DOHH2 (cell line): ENCODE results near the gene RPH3AL.

Source experiments
- H3F3A ChIP-seq: fragments of 200-600 bp; sonication (generic), shearing (Covaris generic); 2 replicates; pipeline ENCODE4 v1.6.0; 2016; ENCODE audit warnings: antibody characterized with exemption, mild to moderate bottlenecking; ENCODE audit not compliant: control insufficient read depth, insufficient read depth
- H3K27ac ChIP-seq: fragments of 200-600 bp; sonication (generic); 2 replicates; pipeline ENCODE4 v1.5.1; 2014; ENCODE audit warnings: low read depth, mild to moderate bottlenecking, low read length, moderate library complexity
- H3K27me3 ChIP-seq: fragments of 200-600 bp; sonication (generic); 2 replicates; pipeline ENCODE4 v1.6.1; 2014; ENCODE audit warnings: mild to moderate bottlenecking, low read length, mixed read lengths; ENCODE audit not compliant: control insufficient read depth
- H3K36me3 ChIP-seq: fragments of 200-600 bp; sonication (generic); 2 replicates; pipeline ENCODE4 v1.6.1; 2014; ENCODE audit warnings: mild to moderate bottlenecking, low read length, moderate library complexity, mixed read lengths; ENCODE audit not compliant: control insufficient read depth
- H3K4me1 ChIP-seq: fragments of 200-600 bp; sonication (generic); 2 replicates; pipeline ENCODE4 v1.6.1; 2014; ENCODE audit warnings: mild to moderate bottlenecking, low read length, mixed read lengths; ENCODE audit not compliant: control insufficient read depth
- H3K4me2 ChIP-seq: fragments of 200-600 bp; sonication (generic); 2 replicates; pipeline ENCODE4 v1.6.0; 2014; ENCODE audit warnings: mild to moderate bottlenecking, low read length, moderate library complexity
- H3K4me3 ChIP-seq: fragments of 200-600 bp; sonication (generic); 2 replicates; pipeline ENCODE4 v1.5.1; 2014; ENCODE audit warnings: mild to moderate bottlenecking, low read length, mixed read lengths
- H3K79me2 ChIP-seq: fragments of 200-600 bp; sonication (generic); 2 replicates; pipeline ENCODE4 v1.6.1; 2014; ENCODE audit warnings: mild to moderate bottlenecking, low read length, mixed read lengths; ENCODE audit not compliant: control insufficient read depth
- H3K9me2 ChIP-seq: fragments of 200-600 bp; sonication (generic); replicated peaks from 2 replicates; pipeline ENCODE4 v1.6.1; 2014; ENCODE audit warnings: mild to moderate bottlenecking, low read length, mixed read lengths; ENCODE audit not compliant: control insufficient read depth
- H3K9me3 ChIP-seq: fragments of 200-600 bp; sonication (generic); 2 replicates; pipeline ENCODE4 v1.6.1; 2014; ENCODE audit warnings: antibody characterized with exemption, low read length, mixed read lengths; ENCODE audit not compliant: control insufficient read depth, insufficient read depth
- H4K20me1 ChIP-seq: fragments of 200-600 bp; sonication (generic); 2 replicates; pipeline ENCODE4 v1.6.0; 2014; ENCODE audit warnings: low read depth, mild to moderate bottlenecking, antibody characterized with exemption, low read length, moderate library complexity; ENCODE audit not compliant: control insufficient read depth, insufficient read depth
- EZH2phosphoT487 ChIP-seq: fragments of 200-600 bp; sonication (generic); IDR thresholded peaks from 2 replicates; pipeline ENCODE4 v1.6.1; 2017; ENCODE audit warnings: borderline replicate concordance, mild to moderate bottlenecking, antibody characterized with exemption, low read length, moderate library complexity, mixed read lengths
- TF ChIP-seq, protein P1 (sequence below): fragments of 200-600 bp; sonication (generic); IDR thresholded peaks from one replicate; pipeline ENCODE4 v1.5.1; 2014; ENCODE audit warnings: antibody characterized with exemption, mild to moderate bottlenecking, low read depth, low read length; ENCODE audit not compliant: poor library complexity, severe bottlenecking

RPH3AL gene

DNA sequence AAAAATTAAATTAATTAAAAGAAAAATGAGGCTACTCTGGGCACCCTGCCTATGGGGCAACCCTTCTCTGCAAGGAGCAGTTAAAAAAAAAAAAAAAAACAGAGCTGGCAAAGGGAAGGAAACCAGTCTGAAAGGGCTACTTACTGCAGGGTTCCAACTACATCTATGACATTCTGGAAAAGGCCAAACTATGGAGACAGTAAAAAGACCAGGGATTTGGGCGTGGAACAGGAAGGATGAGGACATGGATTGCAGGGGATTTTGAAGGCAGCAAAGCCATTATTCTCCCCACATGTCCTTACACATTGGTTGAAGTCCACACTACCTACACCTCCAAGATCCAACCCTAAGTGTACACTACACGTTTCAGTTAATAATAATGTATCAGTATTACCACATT is 4.6 kb downstream of the RPH3AL start:
- Histone ChIP-seq H3K4me2 (no peak overlapping the region), H4K20me1 (no peaks in the 10 kb centered on the region), H3K4me3 (no peak overlapping the region), H3F3A (no peaks in the 10 kb centered on the region), H3K36me3 (no peaks in the 10 kb centered on the region), H3K9me3 (no peaks in the 10 kb centered on the region), H3K27me3 (no peaks in the 10 kb centered on the region), H3K9me2 (no peaks in the 10 kb centered on the region), H3K27ac (no peak overlapping the region), H3K79me2 (no peaks in the 10 kb centered on the region), H3K4me1 (no peaks in the 10 kb centered on the region)
- TF ChIP-seq, protein P1, sequence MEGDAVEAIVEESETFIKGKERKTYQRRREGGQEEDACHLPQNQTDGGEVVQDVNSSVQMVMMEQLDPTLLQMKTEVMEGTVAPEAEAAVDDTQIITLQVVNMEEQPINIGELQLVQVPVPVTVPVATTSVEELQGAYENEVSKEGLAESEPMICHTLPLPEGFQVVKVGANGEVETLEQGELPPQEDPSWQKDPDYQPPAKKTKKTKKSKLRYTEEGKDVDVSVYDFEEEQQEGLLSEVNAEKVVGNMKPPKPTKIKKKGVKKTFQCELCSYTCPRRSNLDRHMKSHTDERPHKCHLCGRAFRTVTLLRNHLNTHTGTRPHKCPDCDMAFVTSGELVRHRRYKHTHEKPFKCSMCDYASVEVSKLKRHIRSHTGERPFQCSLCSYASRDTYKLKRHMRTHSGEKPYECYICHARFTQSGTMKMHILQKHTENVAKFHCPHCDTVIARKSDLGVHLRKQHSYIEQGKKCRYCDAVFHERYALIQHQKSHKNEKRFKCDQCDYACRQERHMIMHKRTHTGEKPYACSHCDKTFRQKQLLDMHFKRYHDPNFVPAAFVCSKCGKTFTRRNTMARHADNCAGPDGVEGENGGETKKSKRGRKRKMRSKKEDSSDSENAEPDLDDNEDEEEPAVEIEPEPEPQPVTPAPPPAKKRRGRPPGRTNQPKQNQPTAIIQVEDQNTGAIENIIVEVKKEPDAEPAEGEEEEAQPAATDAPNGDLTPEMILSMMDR = no peak
- TF ChIP-seq EZH2phosphoT487 = no peak

DNA sequence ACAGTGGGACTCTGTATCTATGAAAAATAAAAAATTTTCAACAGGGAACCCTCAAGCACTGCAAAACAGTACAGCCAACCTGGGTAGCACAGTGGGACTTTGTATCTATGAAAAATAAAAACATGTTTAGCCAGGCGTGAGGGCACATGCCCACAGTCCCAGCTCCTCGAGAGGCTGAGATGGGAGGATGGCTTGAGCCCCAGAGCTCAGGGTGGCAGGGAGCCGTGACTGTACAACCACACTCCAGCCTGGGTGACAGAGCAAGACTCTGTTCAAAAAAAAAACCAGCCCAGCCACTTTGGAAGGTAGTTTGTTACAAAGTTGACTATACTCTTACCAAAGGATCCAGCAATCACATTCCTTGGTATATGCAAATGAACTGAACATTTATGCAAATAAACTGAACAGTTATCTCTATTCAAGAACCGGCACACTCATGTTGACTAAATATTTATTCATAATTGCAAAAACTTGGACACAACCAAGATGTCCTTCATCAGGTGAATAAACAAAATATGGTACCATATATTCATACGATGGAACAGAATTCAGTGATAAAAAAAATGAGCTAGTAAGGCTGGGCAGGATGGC is 5.2 kb downstream of the RPH3AL start:
- H3K27me3 ChIP-seq = no peaks in the 10 kb centered on the region
- no peaks in the 10 kb centered on the region for H4K20me1 ChIP-seq
- TF ChIP-seq, protein P1 = no peak
- no peak for TF ChIP-seq EZH2phosphoT487
- H3K4me1 ChIP-seq = no peaks in the 10 kb centered on the region
- H3K27ac ChIP-seq = no peak overlapping the region
- no peaks in the 10 kb centered on the region for H3K9me3 ChIP-seq
- H3K9me2 ChIP-seq = no peaks in the 10 kb centered on the region
- H3K4me3 ChIP-seq = no peak overlapping the region
- H3K4me2 ChIP-seq = no peak overlapping the region
- no peaks in the 10 kb centered on the region for H3K36me3 ChIP-seq
- H3F3A ChIP-seq = no peaks in the 10 kb centered on the region
- H3K79me2 ChIP-seq = no peaks in the 10 kb centered on the region

DNA sequence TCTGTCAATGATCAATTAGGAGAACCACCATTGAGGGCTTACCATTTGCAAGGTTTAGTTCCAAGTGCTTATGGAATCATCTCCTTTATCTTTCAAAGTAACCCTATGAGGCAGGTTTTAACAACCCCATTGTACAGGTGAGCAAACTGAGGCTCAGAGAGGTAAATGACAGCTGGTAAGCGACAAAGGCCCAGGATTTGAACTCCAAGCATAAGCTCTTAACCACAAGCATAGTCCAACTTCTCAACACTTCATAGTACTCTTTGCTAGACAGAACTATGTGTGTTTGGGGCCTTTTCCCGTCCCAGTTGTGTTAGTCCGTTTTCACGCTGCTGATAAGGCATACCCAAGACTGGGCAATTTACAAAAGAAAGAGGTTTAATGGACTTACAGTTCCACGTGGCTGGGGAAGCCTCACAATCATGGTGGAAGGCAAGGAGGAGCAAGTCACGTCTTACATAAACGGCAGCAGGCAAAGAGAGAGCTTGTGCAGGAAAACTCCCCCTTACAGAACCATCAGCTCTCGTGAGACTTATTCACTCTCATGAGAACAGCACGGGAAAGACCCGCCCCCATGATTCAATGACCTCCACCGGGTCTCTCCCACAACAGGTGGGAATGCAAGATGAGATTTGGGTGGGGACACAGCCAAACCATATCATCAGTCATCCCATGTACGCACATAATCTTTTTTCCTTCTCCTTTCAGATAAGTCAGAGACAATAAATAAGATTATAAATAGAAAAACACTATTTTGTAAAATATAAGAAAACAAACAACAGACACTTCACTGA is 6.4 kb downstream of the RPH3AL start:
- H3K79me2 ChIP-seq = no peaks in the 10 kb centered on the region
- H3K4me2 ChIP-seq = no peak overlapping the region
- no peak overlapping the region for H3K4me3 ChIP-seq
- no peak overlapping the region for H3K27ac ChIP-seq
- H3K36me3 ChIP-seq = no peaks in the 10 kb centered on the region
- no peaks in the 10 kb centered on the region for H4K20me1 ChIP-seq
- no peaks in the 10 kb centered on the region for H3K9me3 ChIP-seq
- no peaks in the 10 kb centered on the region for H3F3A ChIP-seq
- no peaks in the 10 kb centered on the region for H3K9me2 ChIP-seq
- no peak for TF ChIP-seq EZH2phosphoT487
- TF ChIP-seq, protein P1 = no peak
- H3K4me1 ChIP-seq = no peaks in the 10 kb centered on the region
- no peaks in the 10 kb centered on the region for H3K27me3 ChIP-seq
